SK-N-SH treated with all-trans-retinoic acid at 6 μM for 48 hours (cell line): Measurements from ENCODE around the gene DYTN.
"Not testable (repeated sequence)": the region's sequence is repeated elsewhere in the genome, so short reads cannot be mapped to it uniquely, and the experiment has no call there.

Source experiments
- ATAC-seq: fragments of 200-7000 bp; cut with Tn5 transposase; 3 replicates; pipeline ENCODE4 v1.9.1; 2020; ENCODE audit warnings: mild to moderate bottlenecking, moderate library complexity
- ARNTL ChIP-seq: fragments of 450-650 bp; formaldehyde crosslinking; IDR thresholded peaks from 2 replicates; pipeline ENCODE4 v1.5.0; 2020; ENCODE audit warnings: low read depth, mild to moderate bottlenecking, moderate library complexity, borderline replicate concordance
- BACH2 ChIP-seq: fragments of 250-450 bp; sonication (Bioruptor Pico); IDR thresholded peaks from 2 replicates; pipeline ENCODE4 v1.9.0; 2021; ENCODE audit warnings: mild to moderate bottlenecking, borderline replicate concordance
- CREB5 ChIP-seq: fragments of 250-450 bp; sonication (Bioruptor Pico); IDR thresholded peaks from 2 replicates; pipeline ENCODE4 v1.5.1; 2020; ENCODE audit warnings: low read depth, mild to moderate bottlenecking, moderate library complexity
- CSDC2 ChIP-seq: fragments of 250-450 bp; sonication (Bioruptor Pico); IDR thresholded peaks from 2 replicates; pipeline ENCODE4 v1.5.0; 2020; ENCODE audit warnings: mild to moderate bottlenecking, moderate library complexity
- ESRRG ChIP-seq: fragments of 250-450 bp; sonication (Bioruptor Pico); IDR thresholded peaks from 2 replicates; pipeline ENCODE4 v1.6.1; 2021; ENCODE audit warnings: mild to moderate bottlenecking
- ISL1 ChIP-seq: fragments of 250-450 bp; sonication (Bioruptor Pico); IDR thresholded peaks from 2 replicates; pipeline ENCODE4 v2.1.2; 2022; ENCODE audit warnings: mild to moderate bottlenecking, moderate library complexity
- OSR1 ChIP-seq: fragments of 250-450 bp; sonication (Bioruptor Pico); IDR thresholded peaks from 2 replicates; pipeline ENCODE4 v1.8.0; 2022; ENCODE audit warnings: moderate library complexity, mild to moderate bottlenecking, inconsistent platforms
- PPARA ChIP-seq: fragments of 250-450 bp; sonication (Bioruptor Pico); IDR thresholded peaks from 2 replicates; pipeline ENCODE4 v1.5.0; 2020; ENCODE audit warnings: mild to moderate bottlenecking, borderline replicate concordance
- RARB ChIP-seq: fragments of 250-450 bp; sonication (Bioruptor Pico); IDR thresholded peaks from 2 replicates; pipeline ENCODE4 v1.8.0; 2021; ENCODE audit warnings: mild to moderate bottlenecking, moderate library complexity
- TCF4 ChIP-seq: fragments of 250-450 bp; sonication (Bioruptor Pico); IDR thresholded peaks from 2 replicates; pipeline ENCODE4 v1.8.0; 2021; ENCODE audit warnings: mild to moderate bottlenecking, moderate library complexity, borderline replicate concordance
- TOX ChIP-seq: fragments of 250-450 bp; sonication (Bioruptor Pico); IDR thresholded peaks from 2 replicates; pipeline ENCODE4 v1.8.0; 2021; ENCODE audit warnings: mild to moderate bottlenecking, moderate library complexity, borderline replicate concordance
- ZC3H10 ChIP-seq: fragments of 250-450 bp; sonication (Bioruptor Pico); IDR thresholded peaks from 2 replicates; pipeline ENCODE4 v1.5.1; 2021; ENCODE audit warnings: mild to moderate bottlenecking, moderate library complexity
- ZFP3 ChIP-seq: fragments of 250-450 bp; sonication (Bioruptor Pico); IDR thresholded peaks from 2 replicates; pipeline ENCODE4 v1.5.0; 2020; ENCODE audit warnings: mild to moderate bottlenecking, moderate library complexity
- ZFP30 ChIP-seq: fragments of 450-650 bp; formaldehyde crosslinking; IDR thresholded peaks from 2 replicates; pipeline ENCODE4 v1.5.0; 2022; ENCODE audit warnings: mild to moderate bottlenecking, moderate library complexity
- ZNF565 ChIP-seq: fragments of 450-650 bp; formaldehyde crosslinking; conservative IDR thresholded peaks from 2 replicates; pipeline ENCODE4 v1.5.0; 2020; ENCODE audit warnings: low read depth, mild to moderate bottlenecking, moderate library complexity
- ZNF70 ChIP-seq: fragments of 450-650 bp; formaldehyde crosslinking; IDR thresholded peaks from 2 replicates; pipeline ENCODE4 v1.5.0; 2020; ENCODE audit warnings: mild to moderate bottlenecking, moderate library complexity
- ZNF8 ChIP-seq: fragments of 450-650 bp; formaldehyde crosslinking; IDR thresholded peaks from 2 replicates; pipeline ENCODE4 v1.5.0; 2020; ENCODE audit warnings: mild to moderate bottlenecking, moderate library complexity
- TF ChIP-seq, protein P1 (sequence below): fragments of 250-450 bp; sonication (Bioruptor Pico); IDR thresholded peaks from 2 replicates; pipeline ENCODE4 v1.5.0; 2020; ENCODE audit warnings: mild to moderate bottlenecking, moderate library complexity
- TF ChIP-seq, protein P2 (sequence below): fragments of 250-450 bp; sonication (Bioruptor Pico); IDR thresholded peaks from 2 replicates; pipeline ENCODE4 v1.8.0; 2021; ENCODE audit warnings: low read depth, mild to moderate bottlenecking, moderate library complexity, borderline replicate concordance
- TF ChIP-seq, protein P3 (sequence below): fragments of 250-450 bp; sonication (Bioruptor Pico); IDR thresholded peaks from 2 replicates; pipeline ENCODE4 v1.8.0; 2020; ENCODE audit warnings: mild to moderate bottlenecking, moderate library complexity, borderline replicate concordance

Gene DYTN

GRCh38 chr2:206721256-206721920 is 3.2 kb upstream of the DYTN start (continued):
- TF ChIP-seq, protein P1, sequence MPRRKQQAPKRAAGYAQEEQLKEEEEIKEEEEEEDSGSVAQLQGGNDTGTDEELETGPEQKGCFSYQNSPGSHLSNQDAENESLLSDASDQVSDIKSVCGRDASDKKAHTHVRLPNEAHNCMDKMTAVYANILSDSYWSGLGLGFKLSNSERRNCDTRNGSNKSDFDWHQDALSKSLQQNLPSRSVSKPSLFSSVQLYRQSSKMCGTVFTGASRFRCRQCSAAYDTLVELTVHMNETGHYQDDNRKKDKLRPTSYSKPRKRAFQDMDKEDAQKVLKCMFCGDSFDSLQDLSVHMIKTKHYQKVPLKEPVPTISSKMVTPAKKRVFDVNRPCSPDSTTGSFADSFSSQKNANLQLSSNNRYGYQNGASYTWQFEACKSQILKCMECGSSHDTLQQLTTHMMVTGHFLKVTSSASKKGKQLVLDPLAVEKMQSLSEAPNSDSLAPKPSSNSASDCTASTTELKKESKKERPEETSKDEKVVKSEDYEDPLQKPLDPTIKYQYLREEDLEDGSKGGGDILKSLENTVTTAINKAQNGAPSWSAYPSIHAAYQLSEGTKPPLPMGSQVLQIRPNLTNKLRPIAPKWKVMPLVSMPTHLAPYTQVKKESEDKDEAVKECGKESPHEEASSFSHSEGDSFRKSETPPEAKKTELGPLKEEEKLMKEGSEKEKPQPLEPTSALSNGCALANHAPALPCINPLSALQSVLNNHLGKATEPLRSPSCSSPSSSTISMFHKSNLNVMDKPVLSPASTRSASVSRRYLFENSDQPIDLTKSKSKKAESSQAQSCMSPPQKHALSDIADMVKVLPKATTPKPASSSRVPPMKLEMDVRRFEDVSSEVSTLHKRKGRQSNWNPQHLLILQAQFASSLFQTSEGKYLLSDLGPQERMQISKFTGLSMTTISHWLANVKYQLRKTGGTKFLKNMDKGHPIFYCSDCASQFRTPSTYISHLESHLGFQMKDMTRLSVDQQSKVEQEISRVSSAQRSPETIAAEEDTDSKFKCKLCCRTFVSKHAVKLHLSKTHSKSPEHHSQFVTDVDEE (CRISPR knock-in tag) = no peak
- TF ChIP-seq, all 23 proteins: peak for 0

DNA sequence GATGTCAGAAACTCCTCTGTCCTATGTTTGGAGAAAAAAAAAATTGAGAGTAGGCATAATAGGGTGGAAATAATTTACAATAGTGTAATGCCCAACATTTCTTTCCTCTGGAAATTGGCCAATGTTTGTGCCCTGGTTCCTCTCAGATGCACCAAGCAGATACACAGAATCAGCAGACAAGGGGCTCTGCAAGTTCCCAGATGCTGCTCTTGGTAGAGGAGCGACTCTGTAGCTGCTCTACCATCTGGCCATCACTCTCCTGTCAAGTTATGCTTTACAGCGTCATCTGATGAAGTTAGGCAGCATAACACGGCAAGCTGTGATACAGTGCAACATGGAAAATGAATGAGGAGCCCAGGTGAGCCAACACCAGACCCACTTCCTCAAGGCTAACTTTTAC is 1.6 kb downstream of the DYTN start:
- ATAC-seq = peak; percentile 35; the same call in 1 of the 3 replicates
- TF ChIP-seq, protein P2, sequence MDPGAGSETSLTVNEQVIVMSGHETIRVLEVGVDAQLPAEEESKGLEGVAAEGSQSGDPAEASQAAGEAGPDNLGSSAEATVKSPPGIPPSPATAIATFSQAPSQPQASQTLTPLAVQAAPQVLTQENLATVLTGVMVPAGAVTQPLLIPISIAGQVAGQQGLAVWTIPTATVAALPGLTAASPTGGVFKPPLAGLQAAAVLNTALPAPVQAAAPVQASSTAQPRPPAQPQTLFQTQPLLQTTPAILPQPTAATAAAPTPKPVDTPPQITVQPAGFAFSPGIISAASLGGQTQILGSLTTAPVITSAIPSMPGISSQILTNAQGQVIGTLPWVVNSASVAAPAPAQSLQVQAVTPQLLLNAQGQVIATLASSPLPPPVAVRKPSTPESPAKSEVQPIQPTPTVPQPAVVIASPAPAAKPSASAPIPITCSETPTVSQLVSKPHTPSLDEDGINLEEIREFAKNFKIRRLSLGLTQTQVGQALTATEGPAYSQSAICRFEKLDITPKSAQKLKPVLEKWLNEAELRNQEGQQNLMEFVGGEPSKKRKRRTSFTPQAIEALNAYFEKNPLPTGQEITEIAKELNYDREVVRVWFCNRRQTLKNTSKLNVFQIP = no peak
- TF ChIP-seq ZFP30 (CRISPR knock-in tag) (no peak), TOX (no peak), ZNF8 (CRISPR knock-in tag) (no peak), TCF4 (peak; percentile 47; the same call in 1 of the 2 replicates), PPARA (CRISPR knock-in tag) (no peak), ZNF565 (CRISPR knock-in tag) (no peak), RARB (no peak), OSR1 (CRISPR knock-in tag) (no peak), CSDC2 (no peak)
- TF ChIP-seq, protein P1 (CRISPR knock-in tag) = peak; percentile 74; the same call in 1 of the 2 replicates
- TF ChIP-seq, protein P3, sequence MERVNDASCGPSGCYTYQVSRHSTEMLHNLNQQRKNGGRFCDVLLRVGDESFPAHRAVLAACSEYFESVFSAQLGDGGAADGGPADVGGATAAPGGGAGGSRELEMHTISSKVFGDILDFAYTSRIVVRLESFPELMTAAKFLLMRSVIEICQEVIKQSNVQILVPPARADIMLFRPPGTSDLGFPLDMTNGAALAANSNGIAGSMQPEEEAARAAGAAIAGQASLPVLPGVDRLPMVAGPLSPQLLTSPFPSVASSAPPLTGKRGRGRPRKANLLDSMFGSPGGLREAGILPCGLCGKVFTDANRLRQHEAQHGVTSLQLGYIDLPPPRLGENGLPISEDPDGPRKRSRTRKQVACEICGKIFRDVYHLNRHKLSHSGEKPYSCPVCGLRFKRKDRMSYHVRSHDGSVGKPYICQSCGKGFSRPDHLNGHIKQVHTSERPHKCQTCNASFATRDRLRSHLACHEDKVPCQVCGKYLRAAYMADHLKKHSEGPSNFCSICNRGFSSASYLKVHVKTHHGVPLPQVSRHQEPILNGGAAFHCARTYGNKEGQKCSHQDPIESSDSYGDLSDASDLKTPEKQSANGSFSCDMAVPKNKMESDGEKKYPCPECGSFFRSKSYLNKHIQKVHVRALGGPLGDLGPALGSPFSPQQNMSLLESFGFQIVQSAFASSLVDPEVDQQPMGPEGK = no peak
- TF ChIP-seq, all 23 proteins: peak for 2

DNA sequence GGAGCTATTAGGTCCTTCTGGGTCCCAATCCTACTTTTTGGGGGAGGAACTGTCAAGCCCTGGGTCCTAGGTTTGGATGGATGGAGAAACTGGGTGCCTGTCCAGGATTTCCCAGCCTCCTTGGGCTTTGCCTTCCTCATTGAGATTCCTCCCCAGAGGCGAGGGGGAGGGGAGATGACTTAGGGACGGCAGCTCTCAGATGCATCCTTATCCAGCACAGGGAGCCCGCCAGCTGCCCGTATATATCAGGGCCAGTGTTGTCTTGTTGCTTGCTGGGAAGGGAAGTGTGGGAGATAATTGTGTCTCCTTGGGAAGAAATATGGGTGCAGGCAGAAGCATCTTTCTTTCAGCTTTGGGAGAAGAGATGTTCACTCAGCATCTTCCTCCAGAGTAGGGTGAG is 3.0 kb downstream of the DYTN start:
- ATAC-seq = not testable (repeated sequence)

- ATAC-seq = no peak
- TF ChIP-seq ZFP3 (CRISPR knock-in tag) (no peak), ARNTL (CRISPR knock-in tag) (no peak), ESRRG (no peak), BACH2 (CRISPR knock-in tag) (no peak), TCF4 (no peak), ZNF70 (CRISPR knock-in tag) (no peak), CREB5 (CRISPR knock-in tag) (no peak), ISL1 (CRISPR knock-in tag) (no peak), CSDC2 (no peak), ZFP30 (CRISPR knock-in tag) (no peak), ZNF565 (CRISPR knock-in tag) (no peak), OSR1 (CRISPR knock-in tag) (no peak), ZC3H10 (CRISPR knock-in tag) (no peak)
- TF ChIP-seq, protein P1 (CRISPR knock-in tag) = no peak
- TF ChIP-seq, protein P3 = no peak
These were observed 4.5 kb downstream of the DYTN start for GRCh38 chr2:206713746-206714145.
